UCSD-AML1 (cell line): ENCODE results near the gene GDAP2.
"Not testable (repeated sequence)": the region's sequence is repeated elsewhere in the genome, so short reads cannot be mapped to it uniquely, and the experiment has no call there.

Experiments
- DNase-seq: peaks from one replicate; lab custom pipeline; 2025; ENCODE audit not compliant: unreplicated experiment; lab: John Stamatoyannopoulos, UW

The GDAP2 gene

DNA sequence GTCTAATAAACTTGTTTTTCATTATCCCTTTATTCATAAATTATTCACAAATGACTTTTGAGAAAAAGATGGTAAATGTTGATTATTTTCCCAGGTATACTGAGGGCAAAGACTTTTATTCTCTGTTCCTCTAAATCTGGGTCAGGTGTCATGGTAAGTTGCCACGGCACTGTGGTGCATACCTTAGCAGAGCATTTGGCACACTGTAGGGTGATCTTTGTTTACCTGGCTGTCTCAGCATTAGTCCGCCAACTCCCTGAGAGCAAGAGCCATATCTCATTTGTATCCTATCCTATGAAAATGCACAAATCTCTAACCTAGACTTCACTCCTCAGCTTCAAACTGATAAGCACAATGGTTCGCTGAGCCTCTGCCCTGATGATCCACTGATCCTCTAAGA, 24.9 kb downstream of the GDAP2 start:
- DNase-seq, result no peak

DNA sequence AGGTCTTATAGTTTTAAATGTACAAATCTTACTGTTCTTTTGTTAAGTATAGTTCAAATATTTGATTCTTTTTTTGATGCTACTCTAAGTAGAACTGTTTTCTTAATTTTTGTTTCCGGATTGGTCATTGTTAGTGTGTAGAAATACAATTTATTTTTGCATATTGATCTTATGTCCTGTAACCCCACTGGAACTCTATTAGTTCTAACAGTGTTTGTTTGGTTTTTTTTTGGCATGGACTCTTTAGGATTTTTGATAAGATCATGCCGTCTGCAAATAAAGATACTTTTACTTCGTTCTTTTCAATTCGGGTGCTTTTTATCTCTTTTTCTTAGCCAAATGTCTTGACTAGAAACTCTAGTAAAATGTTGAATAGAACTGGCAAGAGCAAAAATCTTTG, 26.5 kb downstream of the GDAP2 start:
- DNase-seq, result no peak

DNA sequence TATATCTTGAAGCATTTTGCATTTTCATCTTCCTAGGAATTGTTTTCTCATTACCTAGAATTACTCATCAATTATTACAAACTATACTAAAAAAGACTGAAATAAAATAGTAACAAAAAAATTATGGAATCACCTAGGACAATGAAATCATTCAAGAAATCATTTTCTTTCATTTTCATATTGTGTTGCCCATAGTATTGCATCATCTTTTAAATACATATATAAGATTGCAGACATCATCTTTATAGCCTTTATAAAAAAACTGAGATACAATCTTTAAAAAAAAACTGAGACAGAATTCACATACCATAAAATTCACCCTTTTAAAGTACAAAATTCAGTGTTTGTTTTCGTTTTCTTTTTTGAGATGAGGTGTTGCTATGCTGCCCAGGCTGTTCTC, 29.6 kb downstream of the GDAP2 start:
- no peak for DNase-seq

DNA sequence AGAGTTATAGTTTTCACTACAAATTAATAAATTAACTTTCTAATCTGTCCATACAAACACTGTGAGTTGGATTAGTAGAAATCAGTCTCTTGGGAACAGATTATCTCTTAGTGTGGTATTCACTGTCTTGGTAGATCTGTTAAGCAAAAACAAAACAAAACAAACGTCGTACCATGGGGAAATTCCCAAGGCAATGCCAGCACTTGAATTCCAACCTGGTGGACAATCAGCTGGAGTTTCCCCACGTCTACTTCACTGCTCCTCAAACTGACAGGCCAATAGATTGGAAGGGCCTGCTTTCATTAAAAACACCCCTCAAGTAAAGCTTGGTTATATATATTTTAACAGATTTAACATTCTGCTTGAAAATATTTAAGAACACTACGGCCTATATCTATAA, 31.9 kb downstream of the GDAP2 start:
- no peak for DNase-seq

DNA sequence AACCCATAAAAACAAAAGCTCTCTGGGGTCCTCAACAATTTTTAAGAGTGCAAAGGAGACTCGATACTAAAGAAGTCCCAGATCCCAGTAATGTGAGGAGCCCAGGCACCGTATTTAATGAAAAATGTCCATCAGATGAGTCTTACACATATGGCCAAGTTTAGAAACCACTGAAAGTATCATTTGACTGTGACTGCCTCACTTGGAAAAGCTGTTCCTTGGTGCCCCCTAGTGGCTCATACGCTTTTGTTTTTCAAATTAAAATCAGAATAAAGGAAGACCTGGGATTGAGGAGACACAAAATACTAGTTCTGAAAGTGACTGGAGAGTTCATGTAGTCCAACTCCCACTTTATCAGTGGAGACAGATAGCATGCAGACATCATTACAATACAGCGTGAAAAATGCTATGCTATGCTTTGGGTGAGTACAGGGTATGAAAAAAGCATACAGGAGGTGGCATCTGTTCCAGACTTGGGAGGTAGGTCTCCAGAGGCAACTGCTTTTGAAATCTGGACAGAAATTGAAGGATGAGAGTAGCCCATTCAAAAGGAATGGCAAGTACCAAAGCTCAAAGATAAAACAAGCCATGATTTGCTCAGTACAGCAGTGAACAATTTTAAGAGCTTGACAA, 33.8 kb downstream of the GDAP2 start:
- peak; percentile 6 for DNase-seq

DNA sequence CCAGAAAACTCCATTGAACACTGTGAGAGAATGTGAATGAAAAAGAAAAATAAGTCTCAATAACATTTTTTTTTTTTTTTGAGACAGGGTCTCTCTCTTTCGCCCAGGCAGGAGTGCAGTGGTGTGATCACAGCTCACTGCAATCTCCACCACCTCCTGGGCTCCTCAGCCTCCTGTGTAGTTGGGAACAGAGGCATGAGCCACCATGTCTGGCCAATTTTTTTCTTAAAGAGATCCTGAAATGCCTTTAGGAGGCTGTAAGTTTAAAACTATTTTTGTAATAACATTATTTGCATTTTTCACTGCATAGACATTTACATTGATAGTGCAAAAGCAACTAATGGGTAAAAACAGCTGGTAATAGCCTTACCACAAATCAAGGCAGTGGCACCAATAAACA, 35.3 kb downstream of the GDAP2 start:
- DNase-seq, result no peak

DNA sequence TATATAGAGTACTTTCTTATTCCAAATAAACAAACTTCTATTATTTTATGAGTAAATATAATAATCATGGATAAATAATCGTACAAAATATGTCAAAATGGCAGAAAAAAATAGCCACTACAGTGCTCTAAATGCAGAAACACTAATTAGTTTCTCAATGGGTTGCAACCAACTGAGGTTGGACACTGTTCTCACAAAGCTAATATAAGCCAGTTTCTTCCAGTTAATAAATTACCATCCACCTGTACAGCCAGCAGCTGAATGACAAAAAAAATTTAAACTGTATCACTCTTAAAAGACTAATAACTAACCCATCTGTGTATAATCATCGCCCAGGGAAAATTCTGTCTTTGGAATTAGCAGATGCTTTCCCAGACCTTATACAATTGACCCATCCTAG, 36.9 kb downstream of the GDAP2 start:
- DNase-seq, result no peak

DNA sequence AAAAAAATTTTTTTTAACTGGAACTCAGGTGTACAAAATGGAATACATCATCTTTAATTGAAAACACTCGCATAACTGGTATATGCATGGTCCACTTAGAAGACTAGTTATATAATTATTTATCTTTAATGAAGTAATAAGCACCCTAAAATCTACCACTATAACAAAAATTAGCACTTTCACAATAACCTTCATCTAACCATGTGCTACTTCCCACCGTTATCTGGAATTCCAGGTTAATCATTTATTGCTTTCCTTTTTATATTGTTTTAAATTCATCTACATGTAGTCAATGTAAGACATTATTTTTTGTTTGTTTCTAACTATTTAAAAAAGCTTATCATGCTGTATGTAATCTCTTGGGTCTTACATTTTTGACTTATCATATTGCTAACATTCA, 39.0 kb downstream of the GDAP2 start:
- DNase-seq, result no peak

DNA sequence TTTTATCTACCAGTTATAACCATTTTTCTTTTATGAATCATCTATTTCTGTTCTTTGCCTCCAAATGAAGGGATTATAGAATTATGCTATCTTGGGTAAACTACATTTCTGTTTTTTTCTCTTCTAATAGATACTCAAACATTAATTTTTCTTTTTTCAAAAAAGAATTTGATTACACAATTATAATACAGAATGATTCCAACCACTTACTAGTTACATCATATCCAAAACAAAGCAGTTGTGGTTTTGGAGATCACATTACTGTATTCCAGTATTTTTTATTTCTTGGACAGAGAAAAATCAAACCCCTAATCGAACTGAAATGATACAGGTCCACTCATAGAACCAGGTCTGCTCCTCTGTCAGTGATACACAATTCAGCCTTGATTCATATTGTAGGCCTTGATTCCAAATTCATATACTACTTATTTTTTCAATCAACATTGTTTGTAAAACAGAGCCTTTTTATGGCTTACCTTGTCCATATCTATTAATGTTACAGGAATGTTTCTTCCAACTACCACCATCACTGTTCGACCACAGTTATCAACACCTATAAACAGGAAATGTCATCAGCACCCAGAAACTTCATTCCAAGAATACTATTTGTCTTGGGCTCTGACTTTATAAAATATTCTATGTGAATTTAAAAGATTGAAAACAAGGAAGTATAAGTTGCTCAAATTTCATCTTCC, 43.2 kb downstream of the GDAP2 start:
- DNase-seq, result no peak

DNA sequence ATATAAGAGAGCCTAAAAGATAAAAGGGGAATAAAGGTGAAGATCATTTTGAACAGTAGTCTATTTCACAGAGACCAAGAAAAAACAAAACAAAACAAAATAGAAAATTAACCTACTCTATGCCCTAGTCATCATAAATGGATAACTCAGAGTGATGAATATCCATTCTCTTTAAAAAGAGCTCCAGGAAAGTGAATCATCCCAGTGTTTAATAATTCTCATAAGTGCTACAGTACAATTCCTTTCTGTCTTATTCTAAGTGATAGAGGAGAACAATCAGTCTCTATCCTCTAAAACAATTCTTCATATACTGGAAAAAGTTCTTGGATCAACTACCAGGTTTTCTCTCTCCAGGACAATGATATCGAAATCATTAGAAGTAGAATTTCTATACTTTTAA, 45.8 kb downstream of the GDAP2 start:
- no peak for DNase-seq

DNA sequence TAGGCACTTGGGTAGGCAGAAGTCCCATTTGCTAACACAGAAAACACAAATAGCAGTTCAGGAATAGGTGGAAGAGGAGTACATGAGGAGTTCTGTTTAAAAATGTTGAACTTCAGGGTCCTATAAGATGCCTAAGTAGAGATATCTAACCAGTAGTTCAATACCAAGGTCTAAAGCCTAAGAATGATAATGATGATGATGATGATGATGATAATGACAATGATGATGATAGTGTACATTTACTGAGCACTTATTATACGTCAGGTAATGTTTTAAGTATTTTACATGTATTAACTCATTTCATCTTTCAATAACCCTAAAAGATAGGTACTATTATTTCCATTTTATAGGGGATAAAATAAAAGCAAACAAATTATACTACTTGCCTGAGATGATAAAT, 50.1 kb downstream of the GDAP2 start:
- DNase-seq, result no peak

DNA sequence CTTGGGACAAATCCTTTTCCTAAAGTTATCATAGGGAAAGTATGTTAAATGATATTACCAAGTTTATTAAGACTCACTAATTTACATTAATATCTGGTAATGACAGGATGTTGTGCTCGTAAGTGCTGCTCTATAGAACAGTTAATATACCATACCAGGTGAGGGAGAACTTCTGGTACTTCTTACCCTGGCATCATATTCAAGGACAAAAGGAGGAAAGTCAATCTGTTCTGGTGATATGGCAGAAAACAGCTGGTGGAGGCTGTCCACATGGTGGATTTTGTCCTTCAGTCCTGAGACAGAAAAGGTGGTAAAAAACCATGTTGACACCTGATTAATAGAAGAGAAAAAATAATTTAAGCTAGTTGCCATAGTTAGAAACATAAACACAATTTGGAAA, 51.6 kb downstream of the GDAP2 start:
- DNase-seq, result no peak

DNA sequence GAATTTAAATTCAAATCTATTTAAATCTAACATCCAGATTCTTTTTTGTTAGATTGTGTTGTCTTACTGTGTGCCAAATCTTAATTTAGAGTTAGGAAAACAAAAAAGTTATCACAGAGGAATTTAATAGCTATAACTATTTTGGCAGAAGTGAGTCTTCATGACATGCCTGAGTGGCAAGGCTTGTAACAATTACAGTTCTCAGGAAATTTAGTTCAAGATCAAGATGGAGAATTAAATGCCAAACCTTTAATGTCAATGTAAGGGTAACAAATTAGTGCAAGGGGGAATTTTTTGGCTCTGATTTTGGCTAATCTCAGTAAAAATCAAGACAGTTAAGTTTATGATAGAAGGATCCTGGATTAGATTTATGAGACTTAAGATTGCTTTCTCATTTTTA, 58.4 kb downstream of the GDAP2 start:
- no peak for DNase-seq

DNA sequence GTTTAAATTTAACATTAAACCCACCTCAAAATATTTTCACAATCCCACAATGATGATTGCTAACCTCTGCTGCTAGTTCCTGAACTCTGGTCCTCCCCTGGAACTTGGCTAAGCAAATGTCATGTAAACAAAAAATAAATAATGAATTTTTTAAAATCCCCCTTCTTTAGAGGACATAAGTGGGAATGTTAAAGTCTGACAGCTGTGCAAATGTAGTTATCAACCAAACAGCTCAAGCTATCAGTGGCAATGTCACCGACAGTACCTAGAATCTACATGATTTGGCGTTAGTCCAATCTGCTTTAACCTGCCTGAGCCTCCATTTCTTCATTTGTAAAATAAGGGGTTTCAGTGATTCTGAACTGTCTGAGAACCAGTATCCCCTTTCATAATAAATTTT, 67.7 kb downstream of the GDAP2 start:
- DNase-seq, result no peak

DNA sequence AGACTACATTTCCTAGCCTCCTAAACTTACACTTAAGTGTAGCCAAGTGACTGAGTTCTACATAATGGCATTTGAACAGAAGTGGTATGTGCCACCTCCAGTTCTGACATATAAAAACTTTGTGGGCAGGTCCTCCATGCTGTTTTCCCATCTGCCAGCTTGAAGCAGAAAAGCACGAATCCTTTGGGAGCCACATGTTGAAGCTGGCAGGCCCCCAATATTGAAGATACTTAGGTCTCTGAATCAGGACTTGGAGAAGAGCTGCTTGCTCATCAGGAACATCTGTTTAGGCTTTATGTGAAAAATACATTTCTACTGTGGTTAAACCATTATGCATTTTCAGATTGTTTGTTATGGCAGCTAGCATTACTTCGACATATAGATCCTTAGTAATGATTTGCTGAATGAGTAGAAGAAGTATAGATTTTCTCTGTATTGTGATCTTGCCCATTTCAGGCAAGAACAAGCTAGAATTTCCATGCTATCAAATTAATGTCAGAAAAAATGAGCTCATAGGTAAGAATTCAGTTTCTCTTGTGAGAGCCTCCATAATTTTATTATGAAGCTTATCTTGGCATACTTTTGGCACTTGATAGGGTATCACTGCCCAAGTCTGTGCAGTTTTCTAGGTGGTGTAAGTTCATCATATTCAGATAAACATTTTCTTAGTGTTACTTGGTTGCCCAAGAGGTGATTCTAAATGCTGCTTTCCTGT, 68.4 kb downstream of the GDAP2 start:
- no peak for DNase-seq

DNA sequence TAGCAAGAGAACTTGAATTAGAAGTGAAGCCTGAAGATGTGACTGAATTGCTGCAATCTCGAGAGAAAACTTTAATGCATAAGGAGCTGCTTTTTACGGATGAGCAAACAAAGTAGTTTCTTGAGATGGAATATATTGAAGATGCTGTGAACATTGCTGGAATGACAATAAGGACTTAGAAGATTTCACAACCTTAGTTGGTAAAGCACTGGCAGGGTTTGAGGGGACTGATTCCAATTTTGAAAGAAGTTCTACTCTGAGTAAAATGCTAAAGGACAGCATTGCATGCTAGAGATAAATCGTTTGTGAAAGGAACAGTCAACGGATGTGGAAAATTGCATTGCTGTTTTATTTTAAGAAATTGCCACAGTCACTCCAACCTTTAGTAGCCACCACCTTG, 69.5 kb downstream of the GDAP2 start:
- DNase-seq, result no peak

DNA sequence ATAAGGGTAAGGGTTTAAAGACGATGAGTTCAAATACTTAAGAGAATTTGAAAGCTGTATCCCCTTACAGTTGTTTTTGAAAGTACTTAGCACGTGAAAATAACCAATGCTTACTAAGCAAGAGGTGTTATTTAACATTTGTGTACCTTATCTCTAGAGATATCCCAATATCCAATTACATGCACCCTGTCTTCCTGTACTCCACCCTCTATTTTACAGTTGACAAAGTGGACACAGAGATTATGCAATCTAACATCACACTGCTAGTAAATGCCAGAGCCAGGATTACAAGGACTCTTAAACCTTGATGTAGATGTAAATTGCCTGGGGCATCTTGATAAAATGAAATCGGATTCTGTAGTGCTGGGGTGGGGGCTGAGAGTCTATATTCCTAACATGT, 72.0 kb downstream of the GDAP2 start:
- DNase-seq, result no peak

DNA sequence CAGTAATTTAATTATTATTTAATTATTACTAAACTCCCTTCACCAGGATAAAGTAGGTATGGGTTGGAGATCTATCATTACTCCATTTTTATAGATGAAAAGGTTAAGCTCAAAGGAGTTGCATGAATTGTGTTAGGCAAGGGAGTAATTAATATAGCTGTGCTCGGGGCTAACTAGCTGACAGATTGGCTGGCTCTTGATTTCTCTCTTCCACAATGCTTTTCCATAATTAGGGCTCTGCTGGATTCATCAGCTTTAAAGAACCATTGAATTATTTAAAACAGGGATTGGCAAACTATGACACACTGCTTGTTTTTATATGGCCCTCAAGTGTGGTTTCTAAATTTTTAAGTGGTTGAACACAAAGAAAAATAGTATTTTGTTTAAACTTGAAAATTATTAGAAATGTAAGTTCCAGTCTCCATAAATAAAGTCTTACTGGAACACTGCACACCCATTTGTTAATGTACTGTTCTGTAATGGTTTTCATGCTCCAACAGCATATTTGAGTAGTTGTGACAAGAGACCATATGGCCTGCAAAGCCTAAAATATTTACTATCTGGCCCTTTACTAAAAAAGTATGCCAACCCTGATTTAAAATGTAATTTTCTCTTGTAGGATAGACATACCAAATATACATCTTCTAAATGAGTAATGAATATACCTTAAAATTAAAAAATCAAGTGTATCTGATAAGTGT, 76.4 kb downstream of the GDAP2 start:
- DNase-seq, result no peak

DNA sequence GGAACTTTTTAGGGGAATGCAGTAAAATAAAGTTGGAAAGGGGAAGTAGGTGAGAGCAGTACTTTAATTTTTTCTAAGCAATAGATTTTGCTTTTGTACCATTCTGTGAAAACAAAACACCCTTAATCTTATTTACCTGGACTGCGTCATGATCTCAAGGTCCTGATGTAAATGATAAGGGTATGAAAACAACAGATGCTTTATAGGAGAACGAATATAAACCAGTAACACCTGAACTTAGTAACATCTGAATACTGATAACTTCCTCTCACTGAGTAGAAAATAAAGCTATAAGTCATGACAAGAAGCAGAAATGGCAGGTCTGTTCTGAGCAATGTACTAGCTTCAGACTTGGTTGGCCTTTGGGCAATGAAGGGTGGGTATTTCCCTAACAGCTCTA, 77.7 kb downstream of the GDAP2 start:
- no peak for DNase-seq

DNA sequence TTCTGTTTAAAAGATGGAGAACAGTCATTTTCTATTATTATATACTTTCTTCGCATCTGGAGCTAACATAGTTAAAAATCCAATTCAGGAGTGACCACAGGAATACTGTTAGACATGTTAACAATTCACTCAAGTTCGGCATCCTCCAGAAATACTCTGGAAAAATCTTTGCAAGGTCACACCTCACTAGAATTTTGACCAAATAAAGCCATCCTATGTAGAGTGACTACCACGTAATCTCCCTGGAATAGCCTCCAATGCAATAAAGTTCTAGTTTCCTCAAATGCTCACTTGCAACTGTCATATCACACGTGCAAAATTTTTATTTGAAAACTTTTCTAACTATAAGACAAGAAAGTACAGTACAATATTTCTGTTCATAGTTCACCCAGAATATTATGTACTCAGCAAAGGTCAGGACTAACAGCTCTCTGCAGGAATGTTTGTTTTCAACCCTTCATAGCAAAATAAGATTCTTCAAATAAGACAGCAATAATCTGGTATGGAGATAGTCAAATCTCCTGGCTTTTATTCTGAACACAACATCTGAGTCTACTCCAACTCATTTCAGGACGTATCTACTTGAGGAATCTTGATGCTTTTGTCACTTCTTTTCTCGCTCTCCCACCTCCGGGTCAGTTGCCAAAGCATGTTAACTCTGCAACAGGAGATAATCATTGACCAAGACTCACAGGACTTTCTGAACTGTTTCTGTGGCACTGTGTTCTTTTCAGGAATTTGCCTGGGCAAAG, 82.6 kb downstream of the GDAP2 start:
- no peak for DNase-seq

DNA sequence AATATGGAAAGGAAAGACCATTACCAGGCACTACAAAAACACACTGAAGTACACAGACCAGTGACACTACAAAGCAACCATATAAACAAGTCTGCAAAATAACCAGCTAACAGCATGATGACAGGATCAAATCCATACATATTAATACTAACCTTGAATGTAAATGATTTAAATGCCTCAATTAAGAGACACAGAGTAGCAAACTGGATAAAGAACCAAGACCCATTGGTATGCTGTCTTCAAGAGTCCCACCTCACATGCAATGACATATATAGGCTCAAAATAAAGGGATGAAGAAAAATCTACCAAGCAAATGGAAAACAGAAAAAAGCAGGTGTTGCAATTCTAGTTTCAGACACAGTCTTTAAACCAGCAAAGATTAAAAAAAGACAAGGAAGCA, 84.9 kb downstream of the GDAP2 start:
- DNase-seq, result not testable (repeated sequence)
